Measurements from ENCODE around the gene TMEM117.
"Not testable (repeated sequence)": the region's sequence is repeated elsewhere in the genome, so short reads cannot be mapped to it uniquely, and the experiment has no call there.

The TMEM117 gene

GRCh38 chr12:43841253-43841652, 5.4 kb downstream of the TMEM117 start:
- DNase-seq: no peak

- no peak for DNase-seq
Measured at GRCh38 chr12:43842259-43842658, 6.4 kb downstream of the TMEM117 start.

GRCh38 chr12:43847425-43848225, 11.7 kb downstream of the TMEM117 start:
- DNase-seq: not testable (repeated sequence)

- DNase-seq: no peak
Measured at GRCh38 chr12:43848226-43848507, 12.3 kb downstream of the TMEM117 start.

- DNase-seq: no peak
Measured at GRCh38 chr12:43848786-43849185, 12.9 kb downstream of the TMEM117 start.

- no peak for DNase-seq
Measured at GRCh38 chr12:43852744-43853143, 16.9 kb downstream of the TMEM117 start.

- DNase-seq: no peak
Measured at GRCh38 chr12:43856972-43857371, 21.1 kb downstream of the TMEM117 start.

GRCh38 chr12:43858096-43858495, 22.2 kb downstream of the TMEM117 start:
- DNase-seq: no peak

- DNase-seq: no peak
Measured at GRCh38 chr12:43858991-43859390, 23.1 kb downstream of the TMEM117 start.

GRCh38 chr12:43861015-43861839, 25.3 kb downstream of the TMEM117 start:
- DNase-seq: no peak

- no peak for DNase-seq
Measured at GRCh38 chr12:43861840-43862150, 25.9 kb downstream of the TMEM117 start.

GRCh38 chr12:43863770-43864366, 28.0 kb downstream of the TMEM117 start:
- no peak for DNase-seq

GRCh38 chr12:43864557-43864956, 28.7 kb downstream of the TMEM117 start:
- not testable (repeated sequence) for DNase-seq

- DNase-seq: no peak
Measured at GRCh38 chr12:43869184-43869583, 33.3 kb downstream of the TMEM117 start.

- not testable (repeated sequence) for DNase-seq
Measured at GRCh38 chr12:43869765-43870164, 33.9 kb downstream of the TMEM117 start.

- not testable (repeated sequence) for DNase-seq
Measured at GRCh38 chr12:43871258-43871657, 35.4 kb downstream of the TMEM117 start.

GRCh38 chr12:43872396-43872795, 36.5 kb downstream of the TMEM117 start:
- no peak for DNase-seq

- DNase-seq: no peak
Measured at GRCh38 chr12:43878050-43878449, 42.2 kb downstream of the TMEM117 start.

GRCh38 chr12:43880547-43880946, 44.7 kb downstream of the TMEM117 start:
- no peak for DNase-seq

- peak; percentile 72 for DNase-seq
Measured at GRCh38 chr12:43882578-43883178, 46.8 kb downstream of the TMEM117 start.

GRCh38 chr12:43883311-43883710, 47.4 kb downstream of the TMEM117 start:
- DNase-seq: no peak

- no peak for DNase-seq
Measured at GRCh38 chr12:43883748-43884147, 47.9 kb downstream of the TMEM117 start.

- peak; percentile 44 for DNase-seq
Measured at GRCh38 chr12:43884683-43885410, 49.0 kb downstream of the TMEM117 start.

All from midbrain (tissue), 1 donor.